ENCODE results near the gene CBLB.

Gene CBLB

DNA sequence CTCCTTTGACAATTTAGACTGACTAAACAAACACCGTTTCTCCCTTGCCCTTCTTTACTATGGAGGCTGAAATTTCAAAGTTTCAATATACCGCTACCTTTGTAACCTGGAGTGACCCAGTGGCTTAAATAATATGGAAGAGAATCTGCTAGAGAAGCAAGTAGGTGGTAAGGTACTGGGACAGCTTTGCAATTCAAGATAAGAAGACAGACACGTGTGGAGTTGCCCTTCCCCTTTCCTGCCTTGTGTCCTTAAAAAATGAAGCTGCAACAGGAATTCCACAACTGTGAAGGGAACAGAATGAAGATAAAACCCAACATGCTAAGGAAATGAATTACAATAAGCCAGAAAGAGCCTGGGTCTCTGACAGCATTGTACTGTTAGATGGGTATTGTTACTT is 26.4 kb downstream of the CBLB start:
- no peak overlapping the region for H3K4me3 ChIP-seq (ENCODE audit: low read depth, low read length)

DNA sequence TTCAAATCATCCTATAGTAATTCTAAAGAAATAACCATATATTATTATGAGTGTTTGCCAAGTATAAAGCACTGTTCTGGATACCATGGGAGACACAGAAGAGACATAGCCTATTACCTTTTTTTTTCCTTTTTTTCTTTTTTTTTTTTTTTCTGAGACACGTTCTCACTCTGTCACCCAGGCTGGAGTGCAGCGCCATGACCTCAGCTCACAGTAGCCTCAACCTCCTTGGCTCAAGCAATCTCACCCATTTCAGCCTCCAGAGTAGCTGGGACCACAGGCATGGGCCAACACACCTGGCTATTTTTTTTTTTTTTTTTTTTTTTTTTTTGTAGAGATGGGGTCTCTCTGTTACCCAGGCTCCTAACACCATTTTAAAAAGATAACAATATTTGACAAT is 30.9 kb downstream of the CBLB start:
- TF ChIP-seq, protein P1, sequence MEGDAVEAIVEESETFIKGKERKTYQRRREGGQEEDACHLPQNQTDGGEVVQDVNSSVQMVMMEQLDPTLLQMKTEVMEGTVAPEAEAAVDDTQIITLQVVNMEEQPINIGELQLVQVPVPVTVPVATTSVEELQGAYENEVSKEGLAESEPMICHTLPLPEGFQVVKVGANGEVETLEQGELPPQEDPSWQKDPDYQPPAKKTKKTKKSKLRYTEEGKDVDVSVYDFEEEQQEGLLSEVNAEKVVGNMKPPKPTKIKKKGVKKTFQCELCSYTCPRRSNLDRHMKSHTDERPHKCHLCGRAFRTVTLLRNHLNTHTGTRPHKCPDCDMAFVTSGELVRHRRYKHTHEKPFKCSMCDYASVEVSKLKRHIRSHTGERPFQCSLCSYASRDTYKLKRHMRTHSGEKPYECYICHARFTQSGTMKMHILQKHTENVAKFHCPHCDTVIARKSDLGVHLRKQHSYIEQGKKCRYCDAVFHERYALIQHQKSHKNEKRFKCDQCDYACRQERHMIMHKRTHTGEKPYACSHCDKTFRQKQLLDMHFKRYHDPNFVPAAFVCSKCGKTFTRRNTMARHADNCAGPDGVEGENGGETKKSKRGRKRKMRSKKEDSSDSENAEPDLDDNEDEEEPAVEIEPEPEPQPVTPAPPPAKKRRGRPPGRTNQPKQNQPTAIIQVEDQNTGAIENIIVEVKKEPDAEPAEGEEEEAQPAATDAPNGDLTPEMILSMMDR (IDR thresholded peaks at IDR 0.05; ENCODE audit: low read depth, low read length, missing control alignments) = no peak
- DNase-seq (ENCODE audit: low read depth) = no peak
- H3K4me3 ChIP-seq (ENCODE audit: low read depth, low read length) = no peak overlapping the region

More for the DNA sequence above, 26.4 kb downstream of the CBLB start:
- DNase-seq (ENCODE audit: low read depth) = no peak
- TF ChIP-seq, protein P1 (IDR thresholded peaks at IDR 0.05; ENCODE audit: low read depth, low read length, missing control alignments) = no peak

DNA sequence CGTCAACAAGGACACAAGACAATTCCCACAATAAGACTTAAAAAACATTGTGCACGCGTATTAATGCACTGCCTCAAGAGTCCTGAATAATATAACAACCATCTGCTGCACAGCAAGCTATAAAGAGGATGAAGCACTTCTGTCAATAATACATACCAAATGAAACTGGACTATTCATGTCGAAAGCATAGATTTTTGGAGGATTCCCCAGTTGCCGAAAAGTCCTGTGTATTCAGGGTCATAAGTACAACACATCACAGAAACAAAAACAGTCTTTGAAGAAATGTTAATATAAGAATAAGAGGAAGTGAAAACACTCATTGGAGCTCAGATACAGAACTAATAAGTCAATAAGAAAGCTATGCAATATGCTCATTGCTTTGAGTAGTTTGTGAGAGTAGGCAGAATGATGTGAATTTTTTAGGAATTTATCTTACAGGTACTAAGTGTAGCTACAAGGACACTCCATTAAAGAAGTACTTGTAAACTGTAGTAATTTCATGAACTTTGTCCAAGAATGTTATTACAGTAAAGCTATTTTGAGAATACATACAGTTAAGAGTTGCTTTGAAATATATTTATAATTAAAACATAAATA is 31.6 kb downstream of the CBLB start:
- TF ChIP-seq, protein P1 (IDR thresholded peaks at IDR 0.05; ENCODE audit: low read depth, low read length, missing control alignments) = no peak
- H3K4me3 ChIP-seq (ENCODE audit: low read depth, low read length) = no peak overlapping the region
- peak; percentile 89 for DNase-seq (ENCODE audit: low read depth)

DNA sequence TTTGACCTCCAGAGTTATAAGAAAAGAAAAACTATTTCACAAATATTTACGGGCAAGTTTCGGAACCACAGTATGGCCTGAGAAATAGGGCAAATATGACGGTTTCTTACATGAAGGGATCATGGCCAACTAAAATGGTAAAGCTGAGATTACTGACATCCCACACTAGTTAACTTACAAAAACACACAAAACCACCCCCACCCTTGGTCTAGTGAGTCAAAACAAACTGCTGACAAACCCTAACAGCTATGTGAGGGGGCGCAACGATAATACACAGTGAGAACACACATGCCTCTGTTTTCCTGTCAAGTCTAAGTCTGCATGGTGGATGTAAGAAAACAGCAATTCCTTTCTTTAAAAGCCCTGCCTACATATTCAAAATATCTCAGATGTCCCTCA is 32.3 kb downstream of the CBLB start:
- no peak overlapping the region; the same call in 1 of the 2 replicates for H3K4me3 ChIP-seq (ENCODE audit: low read depth, low read length)
- DNase-seq (ENCODE audit: low read depth) = peak; percentile 72
- TF ChIP-seq, protein P1 (IDR thresholded peaks at IDR 0.05; ENCODE audit: low read depth, low read length, missing control alignments) = no peak

DNA sequence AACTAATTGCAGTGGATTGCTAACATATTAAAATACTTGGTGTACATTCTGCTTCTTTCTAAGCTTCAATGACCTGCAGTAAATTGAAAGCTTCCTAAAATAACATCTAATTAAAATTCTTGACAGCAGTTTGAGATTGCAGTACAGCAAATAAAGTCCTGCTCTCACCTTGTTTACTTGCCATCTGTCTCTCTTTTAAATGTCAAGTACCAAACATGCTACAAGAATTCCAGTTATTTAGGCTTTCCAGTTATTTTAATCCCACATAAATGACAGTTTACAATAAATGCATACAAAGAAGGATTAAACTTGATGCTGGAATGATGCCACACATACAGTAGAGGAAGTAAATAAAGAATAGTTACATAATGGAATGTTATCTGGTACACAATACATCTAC is 33.2 kb downstream of the CBLB start:
- no peak for DNase-seq (ENCODE audit: low read depth)
- no peak overlapping the region for H3K4me3 ChIP-seq (ENCODE audit: low read depth, low read length)
- TF ChIP-seq, protein P1 (IDR thresholded peaks at IDR 0.05; ENCODE audit: low read depth, low read length, missing control alignments) = no peak

DNA sequence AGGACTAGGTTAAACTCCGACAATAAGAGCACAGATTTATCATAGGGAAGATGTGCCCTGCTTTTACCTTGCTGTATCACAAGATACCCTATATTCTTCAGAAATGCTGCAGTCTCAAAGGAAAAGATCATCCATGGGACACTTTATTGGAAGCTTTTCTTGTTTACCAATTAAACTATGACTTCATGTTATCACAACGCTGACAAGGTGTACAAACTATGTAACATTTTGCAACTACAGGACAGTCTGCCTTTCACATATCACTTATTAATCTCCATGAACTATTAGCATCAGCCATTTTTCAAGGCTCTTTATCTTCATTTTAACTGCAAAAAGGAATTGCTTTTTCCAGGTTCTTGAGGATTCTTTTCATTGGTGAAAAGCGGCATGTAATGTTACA is 34.0 kb downstream of the CBLB start:
- TF ChIP-seq, protein P1 (IDR thresholded peaks at IDR 0.05; ENCODE audit: low read depth, low read length, missing control alignments) = no peak
- no peak overlapping the region for H3K4me3 ChIP-seq (ENCODE audit: low read depth, low read length)
- DNase-seq (ENCODE audit: low read depth) = no peak

DNA sequence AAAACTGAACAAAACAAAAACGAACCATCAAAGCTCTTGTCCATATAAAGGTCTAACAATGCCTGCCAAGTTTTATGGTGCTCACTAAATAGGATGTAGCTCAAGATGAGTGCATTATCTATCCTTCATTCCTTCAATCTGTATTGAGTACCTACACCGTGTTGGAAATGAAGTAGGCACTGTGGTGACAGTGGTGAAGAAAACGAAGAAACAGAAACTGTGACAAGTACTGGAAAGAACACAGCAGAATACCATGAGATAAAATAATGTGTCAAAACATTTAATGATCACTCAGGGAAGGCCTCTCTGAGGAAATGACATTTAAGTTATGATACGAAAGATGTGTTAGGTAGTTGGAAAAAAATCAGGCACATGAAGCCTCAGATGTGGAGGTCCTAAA is 36.2 kb downstream of the CBLB start:
- DNase-seq (ENCODE audit: low read depth) = no peak
- H3K4me3 ChIP-seq (ENCODE audit: low read depth, low read length) = no peak overlapping the region
- TF ChIP-seq, protein P1 (IDR thresholded peaks at IDR 0.05; ENCODE audit: low read depth, low read length, missing control alignments) = no peak

Data from GM12864 (cell line).